Nephron progenitor cell (in vitro differentiated cells): ENCODE data around the gene ZNF575.

ENCODE experiments used
- DNase-seq: peaks from one replicate; pipeline ENCODE4 v3.0.0; 2021
- H3K27ac Mint-ChIP-seq: 2 replicates; pipeline ENCODE4 v1.8.0; 2021; ENCODE audit warnings: mild to moderate bottlenecking, moderate library complexity, mixed read lengths
- H3K27me3 Mint-ChIP-seq: 2 replicates; pipeline ENCODE4 v1.8.0; 2021; ENCODE audit warnings: mild to moderate bottlenecking, low read depth, mixed read lengths; ENCODE audit not compliant: poor library complexity
- H3K36me3 Mint-ChIP-seq: 2 replicates; pipeline ENCODE4 v1.8.0; 2021; ENCODE audit warnings: low read depth, mixed read lengths
- H3K4me1 Mint-ChIP-seq: 2 replicates; pipeline ENCODE4 v1.8.0; 2021; ENCODE audit warnings: mixed read lengths
- H3K4me3 Mint-ChIP-seq: 2 replicates; pipeline ENCODE4 v1.8.0; 2021; ENCODE audit warnings: mild to moderate bottlenecking, moderate library complexity, mixed read lengths
- H3K9me3 Mint-ChIP-seq: 2 replicates; pipeline ENCODE4 v1.8.0; 2021; ENCODE audit warnings: mild to moderate bottlenecking, moderate library complexity, mixed read lengths
- TF ChIP-seq, protein P1 (sequence below): fragments of 200-600 bp; sonication (generic); IDR thresholded peaks from 2 replicates; pipeline ENCODE4 v1.5.0; 2021; ENCODE audit warnings: antibody characterized with exemption

The ZNF575 gene

DNA sequence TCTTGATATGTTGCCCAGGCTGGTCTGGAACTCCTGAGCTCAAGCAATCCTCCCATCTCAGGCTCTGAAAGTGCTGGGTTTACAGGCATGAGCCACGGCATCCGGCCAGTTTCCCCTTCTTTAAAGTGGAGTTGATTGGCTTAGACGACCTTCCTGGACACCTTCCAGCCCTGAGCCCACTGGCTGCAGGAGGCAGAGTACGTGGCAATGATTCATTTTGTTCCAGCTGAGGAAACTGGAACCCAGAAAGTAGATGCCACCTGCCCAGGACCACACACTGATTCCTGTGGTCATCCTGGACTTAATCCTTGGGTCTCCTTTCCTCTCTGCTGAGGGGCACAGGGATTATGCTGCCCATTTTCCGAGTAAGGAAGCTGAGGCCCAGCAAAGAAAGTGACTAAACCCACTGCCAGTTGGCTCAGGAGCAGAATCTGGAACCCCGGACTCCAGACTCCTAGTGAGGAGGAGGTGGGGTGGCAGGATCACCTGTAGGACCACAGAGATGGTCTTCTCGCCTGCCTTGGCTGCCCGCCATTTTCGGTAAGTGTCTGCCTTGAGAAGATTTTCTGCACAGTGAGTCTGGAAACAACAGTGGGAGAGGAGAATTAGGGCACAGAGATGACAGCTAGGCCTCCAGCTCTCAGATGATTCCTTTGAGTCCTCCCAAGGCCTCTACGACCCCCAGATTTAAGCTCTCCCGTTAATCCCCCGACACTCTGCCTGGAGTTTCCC is 41.6 kb downstream of the ZNF575 start:
- no peak for DNase-seq
- Mint-ChIP-seq H3K9me3 (no peaks in the 10 kb centered on the region), H3K4me3 (peak overlapping the region; percentile 95), H3K4me1 (peaks cover 53% of the 10 kb centered on the region), H3K27ac (peak overlapping the region; percentile 95), H3K27me3 (no peaks in the 10 kb centered on the region), H3K36me3 (peaks cover 24% of the 10 kb centered on the region)
- TF ChIP-seq, protein P1, sequence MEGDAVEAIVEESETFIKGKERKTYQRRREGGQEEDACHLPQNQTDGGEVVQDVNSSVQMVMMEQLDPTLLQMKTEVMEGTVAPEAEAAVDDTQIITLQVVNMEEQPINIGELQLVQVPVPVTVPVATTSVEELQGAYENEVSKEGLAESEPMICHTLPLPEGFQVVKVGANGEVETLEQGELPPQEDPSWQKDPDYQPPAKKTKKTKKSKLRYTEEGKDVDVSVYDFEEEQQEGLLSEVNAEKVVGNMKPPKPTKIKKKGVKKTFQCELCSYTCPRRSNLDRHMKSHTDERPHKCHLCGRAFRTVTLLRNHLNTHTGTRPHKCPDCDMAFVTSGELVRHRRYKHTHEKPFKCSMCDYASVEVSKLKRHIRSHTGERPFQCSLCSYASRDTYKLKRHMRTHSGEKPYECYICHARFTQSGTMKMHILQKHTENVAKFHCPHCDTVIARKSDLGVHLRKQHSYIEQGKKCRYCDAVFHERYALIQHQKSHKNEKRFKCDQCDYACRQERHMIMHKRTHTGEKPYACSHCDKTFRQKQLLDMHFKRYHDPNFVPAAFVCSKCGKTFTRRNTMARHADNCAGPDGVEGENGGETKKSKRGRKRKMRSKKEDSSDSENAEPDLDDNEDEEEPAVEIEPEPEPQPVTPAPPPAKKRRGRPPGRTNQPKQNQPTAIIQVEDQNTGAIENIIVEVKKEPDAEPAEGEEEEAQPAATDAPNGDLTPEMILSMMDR: no peak

GRCh38 chr19:43575156-43575950 is 42.4 kb downstream of the ZNF575 start, which contains the start of the genes PINLYP and XRCC1:
Gene PINLYP (plus strand): TSS chr19:43575801. CDS start chr19:43577192, 1,391 bp downstream.
Gene XRCC1 (minus strand): TSS chr19:43575527. CDS start chr19:43575458, 69 bp downstream.
- Mint-ChIP-seq H3K36me3 (peaks cover 16% of the 10 kb centered on the region), H3K9me3 (no peaks in the 10 kb centered on the region), H3K27me3 (no peaks in the 10 kb centered on the region)

DNA sequence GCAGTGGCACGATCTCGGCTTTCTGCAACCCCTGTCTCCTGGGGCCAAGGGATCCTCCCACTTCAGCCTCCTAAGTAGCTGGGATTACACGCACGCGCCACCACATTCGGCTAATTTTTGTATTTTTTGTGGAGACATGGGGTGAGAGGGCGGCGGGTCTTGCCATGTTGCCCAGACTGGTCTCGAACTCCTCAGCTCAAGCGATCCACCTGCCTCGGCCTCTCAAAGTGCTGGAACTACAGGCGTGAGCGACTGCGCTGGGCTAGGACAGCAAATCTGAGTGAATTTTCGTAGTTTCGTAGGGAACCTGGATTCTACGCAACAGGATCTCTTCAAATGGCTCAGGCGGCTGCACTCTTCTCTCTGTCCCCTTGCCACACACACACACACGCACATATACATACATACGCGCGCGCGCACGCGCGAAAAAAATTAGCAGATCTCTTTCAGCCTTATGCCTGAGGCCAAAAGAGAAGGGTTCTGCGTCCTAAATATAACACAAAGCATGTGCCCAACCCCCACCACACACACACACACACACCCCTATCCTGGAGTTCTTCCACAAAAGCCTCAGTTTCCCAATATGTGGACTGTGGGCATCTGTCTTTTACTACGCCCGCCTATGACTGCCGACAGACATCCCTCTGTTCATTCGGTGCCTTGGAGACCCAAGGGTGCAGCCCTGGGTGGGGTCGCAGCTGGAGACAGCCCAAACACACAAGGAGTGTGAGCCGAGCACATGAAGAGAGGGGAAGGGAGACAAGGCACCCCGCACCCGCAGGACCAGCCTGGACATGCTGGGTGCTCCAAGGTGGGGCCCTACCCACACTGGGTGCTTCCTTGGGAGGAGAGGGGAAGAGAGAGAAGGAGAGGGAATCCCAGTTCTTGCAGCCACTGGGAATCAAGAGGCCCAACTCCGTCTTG is 43.2 kb downstream of the ZNF575 start:
- no peak for DNase-seq
- Mint-ChIP-seq H3K9me3 (no peaks in the 10 kb centered on the region), H3K36me3 (peaks cover 10% of the 10 kb centered on the region), H3K27ac (peak overlapping the region; percentile 85), H3K27me3 (no peaks in the 10 kb centered on the region), H3K4me3 (peak overlapping the region; percentile 52), H3K4me1 (peaks cover 64% of the 10 kb centered on the region)
- TF ChIP-seq, protein P1: no peak

More at GRCh38 chr19:43575156-43575950, 42.4 kb downstream of the ZNF575 start, which contains the start of the genes PINLYP and XRCC1:
- DNase-seq: peak; percentile 96
- H3K27ac Mint-ChIP-seq: peak within 1 kb of the TSS; percentile 95
- H3K4me3 Mint-ChIP-seq: peak within 1 kb of the TSS; percentile 95
- TF ChIP-seq, protein P1: no peak
- H3K4me1 Mint-ChIP-seq: peaks cover 60% of the 10 kb centered on the region

GRCh38 chr19:43578787-43579186 is 45.8 kb downstream of the ZNF575 start:
- Mint-ChIP-seq H3K36me3 (no peaks in the 10 kb centered on the region), H3K9me3 (no peaks in the 10 kb centered on the region), H3K27ac (peak overlapping the region; percentile 62), H3K4me1 (peaks cover 70% of the 10 kb centered on the region), H3K27me3 (no peaks in the 10 kb centered on the region), H3K4me3 (peak overlapping the region; percentile 89)
- TF ChIP-seq, protein P1: no peak
- no peak for DNase-seq

DNA sequence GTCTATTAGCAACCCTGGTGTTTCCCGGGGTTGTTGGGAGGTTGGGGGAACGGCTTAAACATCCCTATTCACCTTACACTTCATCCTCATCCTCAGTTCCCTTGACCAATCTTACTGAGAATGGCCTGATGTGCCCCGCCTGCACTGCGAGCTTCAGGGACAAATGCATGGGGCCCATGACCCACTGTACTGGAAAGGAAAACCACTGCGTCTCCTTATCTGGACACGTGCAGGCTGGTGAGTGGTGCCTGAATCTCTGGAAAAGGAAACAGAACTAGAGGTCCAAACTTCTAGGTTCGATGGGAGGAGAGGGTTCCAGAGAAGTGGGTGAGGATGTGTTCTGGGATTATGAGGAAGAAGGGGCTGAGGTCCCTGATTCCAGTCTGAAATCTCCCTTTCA is 48.5 kb downstream of the ZNF575 start:
- peak overlapping the region; percentile 89 for H3K4me3 Mint-ChIP-seq
- DNase-seq: no peak
- H3K9me3 Mint-ChIP-seq: no peaks in the 10 kb centered on the region
- H3K27ac Mint-ChIP-seq: no peak overlapping the region
- peaks cover 22% of the 10 kb centered on the region for H3K36me3 Mint-ChIP-seq
- TF ChIP-seq, protein P1: no peak
- H3K4me1 Mint-ChIP-seq: peaks cover 51% of the 10 kb centered on the region
- peaks cover 3% of the 10 kb centered on the region for H3K27me3 Mint-ChIP-seq
